Mesothelial cell of epicardium (in vitro differentiated cells): Measurements from ENCODE around the gene PTBP1. TPM values are rescaled to one million over a fixed set of nuclear protein-coding genes. Genes with fewer than 3 reads are reported as not detected.
"Not testable (repeated sequence)": the region's sequence is repeated elsewhere in the genome, so short reads cannot be mapped to it uniquely, and the experiment has no call there.

Experiments used
- DNase-seq, 2 experiments: peaks; one replicate each; pipeline ENCODE4 v3.0.0; 2021; ENCODE audit warnings: low spot score in 2 of 2; ENCODE audit not compliant: unreplicated experiment in 2 of 2
- H3K27ac Mint-ChIP-seq: 2 replicates; pipeline ENCODE4 v1.8.0; 2021; ENCODE audit warnings: mixed read lengths
- H3K27me3 Mint-ChIP-seq: 2 replicates; pipeline ENCODE4 v1.8.0; 2021; ENCODE audit warnings: low read depth, mixed read lengths
- H3K36me3 Mint-ChIP-seq: 2 replicates; pipeline ENCODE4 v1.8.0; 2021; ENCODE audit warnings: mixed read lengths
- H3K4me1 Mint-ChIP-seq: 2 replicates; pipeline ENCODE4 v1.8.0; 2021; ENCODE audit warnings: mixed read lengths
- H3K4me3 Mint-ChIP-seq: 2 replicates; pipeline ENCODE4 v1.8.0; 2021; ENCODE audit warnings: mild to moderate bottlenecking, moderate library complexity, mixed read lengths
- H3K9me3 Mint-ChIP-seq: 2 replicates; pipeline ENCODE4 v1.8.0; 2021; ENCODE audit warnings: mixed read lengths
- CTCF ChIP-seq: fragments of 200-600 bp; sonication (generic); IDR thresholded peaks from one replicate; pipeline ENCODE4 v1.5.0; 2021; ENCODE audit warnings: antibody characterized with exemption; ENCODE audit not compliant: unreplicated experiment
- total RNA-seq: library from RNA; stranded (reverse); gene quantifications from 3 replicates; pipeline ENCODE4 v1.2.1, GENCODE V29; 2021

The PTBP1 gene
- total RNA-seq, 1 donor from 2014 or later: 447 TPM

- H3K36me3 Mint-ChIP-seq: no peaks in the 10 kb centered on the region
- H3K4me1 Mint-ChIP-seq: peaks cover 10% of the 10 kb centered on the region
- no peak for DNase-seq
- no peaks in the 10 kb centered on the region for H3K9me3 Mint-ChIP-seq
- H3K27me3 Mint-ChIP-seq: peaks cover 32% of the 10 kb centered on the region
- TF ChIP-seq CTCF: no peak
- no peak overlapping the region for H3K4me3 Mint-ChIP-seq
- no peak overlapping the region for H3K27ac Mint-ChIP-seq
Observed at GRCh38 chr19:845707-846521, 48.7 kb downstream of the PTBP1 start.

GRCh38 chr19:848386-848921 lies 51.2 kb downstream of the PTBP1 start:
- Mint-ChIP-seq H3K4me1 (peaks cover 10% of the 10 kb centered on the region), H3K27me3 (peaks cover 17% of the 10 kb centered on the region), H3K36me3 (no peaks in the 10 kb centered on the region), H3K4me3 (no peak overlapping the region), H3K9me3 (no peaks in the 10 kb centered on the region), H3K27ac (no peak overlapping the region)
- no peak for DNase-seq
- TF ChIP-seq CTCF: no peak

GRCh38 chr19:849195-849594 lies 51.9 kb downstream of the PTBP1 start:
- H3K4me3 Mint-ChIP-seq, H3K36me3 Mint-ChIP-seq, H3K27ac Mint-ChIP-seq, H3K9me3 Mint-ChIP-seq, DNase-seq: not testable (repeated sequence)
- Mint-ChIP-seq H3K4me1 (peaks cover 10% of the 10 kb centered on the region), H3K27me3 (peaks cover 13% of the 10 kb centered on the region)

GRCh38 chr19:850221-850978 lies 53.1 kb downstream of the PTBP1 start:
- Mint-ChIP-seq H3K9me3 (no peaks in the 10 kb centered on the region), H3K27me3 (peaks cover 6% of the 10 kb centered on the region), H3K36me3 (no peaks in the 10 kb centered on the region), H3K4me3 (no peak overlapping the region), H3K27ac (no peak overlapping the region), H3K4me1 (peaks cover 7% of the 10 kb centered on the region)
- TF ChIP-seq CTCF: no peak
- DNase-seq: no peak

GRCh38 chr19:850979-851335 lies 53.7 kb downstream of the PTBP1 start:
- H3K27me3 Mint-ChIP-seq: peaks cover 2% of the 10 kb centered on the region
- no peaks in the 10 kb centered on the region for H3K9me3 Mint-ChIP-seq
- peaks cover 5% of the 10 kb centered on the region for H3K4me1 Mint-ChIP-seq
- H3K27ac Mint-ChIP-seq: no peak overlapping the region
- no peaks in the 10 kb centered on the region for H3K36me3 Mint-ChIP-seq
- no peak for TF ChIP-seq CTCF
- H3K4me3 Mint-ChIP-seq: no peak overlapping the region
- no peak for DNase-seq
